Progenitor cell of endocrine pancreas (in vitro differentiated cells): ENCODE results near the gene HOXC10. TPM values are rescaled to one million over a fixed set of nuclear protein-coding genes. Genes with fewer than 3 reads are reported as not detected.

Source experiments
- DNase-seq: peaks from one replicate; pipeline ENCODE4 v3.0.0; 2021; ENCODE audit warnings: low spot score; ENCODE audit not compliant: unreplicated experiment
- H3K27ac Mint-ChIP-seq: 2 replicates; pipeline ENCODE4 v1.8.0; 2021; ENCODE audit warnings: mild to moderate bottlenecking, moderate library complexity, mixed read lengths
- H3K27me3 Mint-ChIP-seq: 2 replicates; pipeline ENCODE4 v1.8.0; 2021; ENCODE audit warnings: mixed read lengths
- H3K36me3 Mint-ChIP-seq: 2 replicates; pipeline ENCODE4 v1.8.0; 2022; ENCODE audit warnings: mixed read lengths; ENCODE audit not compliant: insufficient read depth
- H3K4me1 Mint-ChIP-seq: 2 replicates; pipeline ENCODE4 v1.8.0; 2021; ENCODE audit warnings: low read depth, mixed read lengths
- H3K4me3 Mint-ChIP-seq: 2 replicates; pipeline ENCODE4 v1.8.0; 2021; ENCODE audit warnings: low read depth, mild to moderate bottlenecking, moderate library complexity, mixed read lengths
- H3K9me3 Mint-ChIP-seq: 2 replicates; pipeline ENCODE4 v1.8.0; 2021; ENCODE audit warnings: low read depth, mixed read lengths
- CTCF ChIP-seq: fragments of 200-600 bp; sonication (generic); IDR thresholded peaks from one replicate; pipeline ENCODE4 v1.5.0; 2021; ENCODE audit warnings: antibody characterized with exemption, mild to moderate bottlenecking; ENCODE audit not compliant: unreplicated experiment
- total RNA-seq: library from RNA; stranded (reverse); gene quantifications from 2 replicates; pipeline ENCODE4 v1.2.1, GENCODE V29; 2021

The HOXC10 gene
- total RNA-seq, 1 donor from 2014 or later = not detected

DNA sequence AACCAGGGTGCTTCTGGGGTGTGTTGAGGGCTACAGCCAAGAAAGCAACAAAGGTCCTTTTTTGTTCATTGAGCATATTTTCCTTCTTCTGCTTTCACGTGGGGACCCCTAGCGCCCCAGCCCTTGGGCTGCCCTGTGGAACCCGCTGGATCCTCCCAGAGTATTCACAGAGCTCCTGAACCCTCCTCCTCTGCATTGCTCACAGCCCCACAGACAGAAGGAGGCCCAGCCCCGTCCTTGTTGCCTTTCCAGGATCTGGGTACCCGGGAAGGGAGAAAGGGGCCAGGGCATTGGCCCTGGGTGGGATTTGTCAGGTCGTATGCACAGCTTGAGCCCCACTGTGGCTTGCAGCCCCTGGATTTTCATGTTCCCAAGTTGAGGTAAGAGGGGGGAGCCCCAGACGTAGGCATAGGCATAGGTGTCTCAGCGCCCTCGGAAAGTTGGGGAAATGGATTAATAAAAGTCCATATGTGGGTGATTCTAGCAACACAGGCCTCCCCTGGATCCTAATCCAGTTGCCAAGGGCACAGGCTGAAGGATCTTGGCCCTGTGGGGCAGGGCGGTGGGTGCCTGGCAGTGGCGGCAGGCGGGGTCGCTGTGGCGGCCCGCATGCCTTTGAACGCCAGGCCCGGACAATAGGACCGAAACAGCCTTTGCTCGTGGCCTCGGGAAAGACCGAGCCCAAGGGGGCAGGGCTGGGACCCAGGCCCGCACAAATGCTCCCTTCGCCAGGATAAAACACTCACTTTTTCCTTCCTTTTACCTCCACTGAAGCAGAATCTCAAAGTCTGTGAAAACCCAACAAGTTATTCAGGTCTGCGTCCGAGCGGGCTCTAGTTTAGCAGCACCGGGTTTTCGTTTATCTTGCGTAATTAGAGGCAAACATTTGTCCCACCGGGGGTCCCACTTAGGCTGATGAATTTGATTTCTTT, 3.0 kb upstream of the HOXC10 start:
- no peaks in the 10 kb centered on the region for H3K36me3 Mint-ChIP-seq
- no peaks in the 10 kb centered on the region for H3K9me3 Mint-ChIP-seq
- no peak for DNase-seq
- no peak overlapping the region for H3K27ac Mint-ChIP-seq
- peaks cover 3% of the 10 kb centered on the region for H3K4me1 Mint-ChIP-seq
- peaks cover 94% of the 10 kb centered on the region for H3K27me3 Mint-ChIP-seq
- no peak for TF ChIP-seq CTCF
- no peak overlapping the region for H3K4me3 Mint-ChIP-seq

GRCh38 chr12:53982648-53983567, 2.0 kb upstream of the HOXC10 start:
- Mint-ChIP-seq H3K9me3 (no peaks in the 10 kb centered on the region), H3K4me1 (peaks cover 3% of the 10 kb centered on the region), H3K27ac (no peak overlapping the region), H3K36me3 (no peaks in the 10 kb centered on the region), H3K27me3 (peaks cover 94% of the 10 kb centered on the region), H3K4me3 (no peak overlapping the region)
- DNase-seq = no peak
- TF ChIP-seq CTCF = no peak

DNA sequence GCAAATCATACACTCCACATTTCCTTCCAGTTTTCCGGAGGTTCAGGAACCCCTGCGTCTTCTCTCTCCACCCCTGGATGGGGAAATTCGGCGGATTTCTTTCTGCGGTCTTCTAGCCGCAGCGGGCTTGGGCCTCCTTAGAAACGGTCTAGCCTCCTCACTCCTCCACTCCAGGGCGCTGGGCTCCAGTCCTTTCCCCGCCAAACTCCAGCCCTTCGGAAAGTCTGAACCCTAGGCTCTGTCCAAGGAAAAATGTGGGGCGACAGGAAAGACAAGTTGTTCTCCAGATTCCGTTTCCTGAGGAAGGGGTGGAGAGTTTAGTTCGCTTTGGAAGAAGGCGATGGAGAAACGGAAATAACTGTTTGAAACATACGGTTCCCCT, 1.4 kb upstream of the HOXC10 start:
- H3K36me3 Mint-ChIP-seq = no peaks in the 10 kb centered on the region
- DNase-seq = no peak
- TF ChIP-seq CTCF = no peak
- peaks cover 3% of the 10 kb centered on the region for H3K4me1 Mint-ChIP-seq
- peaks cover 94% of the 10 kb centered on the region for H3K27me3 Mint-ChIP-seq
- H3K9me3 Mint-ChIP-seq = no peaks in the 10 kb centered on the region
- H3K4me3 Mint-ChIP-seq = no peak overlapping the region
- H3K27ac Mint-ChIP-seq = no peak overlapping the region

DNA sequence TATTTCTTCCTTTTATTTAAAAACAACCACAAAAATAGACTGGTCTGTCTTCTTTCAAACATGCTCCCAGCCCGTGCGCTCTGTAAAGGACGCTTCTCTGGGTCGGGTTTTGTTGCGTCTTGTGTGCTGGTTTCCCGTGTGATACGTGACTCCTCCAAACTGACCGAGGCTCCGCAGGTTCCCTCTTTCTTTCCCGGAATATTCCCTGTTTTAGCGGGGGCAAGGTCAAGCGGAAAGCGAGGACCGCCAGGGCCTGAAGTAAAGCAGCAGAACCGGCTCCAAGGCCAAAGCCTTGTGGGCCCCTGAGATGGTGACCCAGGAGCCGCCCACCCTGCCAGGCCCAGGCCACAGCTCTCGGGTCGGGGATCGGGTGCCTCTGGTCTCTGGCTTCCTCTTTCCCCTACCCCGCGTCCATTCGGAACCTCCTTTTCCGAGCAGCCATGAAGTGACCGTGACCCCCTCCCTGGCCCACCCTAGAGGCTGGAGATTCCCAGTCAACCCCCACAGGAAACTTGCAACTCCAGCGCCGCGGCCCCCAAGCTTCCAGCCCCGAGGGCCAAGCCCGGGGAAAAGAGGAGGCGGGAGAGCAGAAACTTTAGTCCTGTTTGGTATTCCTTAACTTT, 885 bp upstream of the HOXC10 start:
- Mint-ChIP-seq H3K9me3 (no peaks in the 10 kb centered on the region), H3K4me3 (no peak overlapping the region)
- no peak for DNase-seq

More for the DNA sequence above, 885 bp upstream of the HOXC10 start:
- H3K36me3 Mint-ChIP-seq = no peaks in the 10 kb centered on the region
- peaks cover 94% of the 10 kb centered on the region for H3K27me3 Mint-ChIP-seq
- no peak overlapping the region for H3K27ac Mint-ChIP-seq
- peaks cover 3% of the 10 kb centered on the region for H3K4me1 Mint-ChIP-seq
- no peak for TF ChIP-seq CTCF
